ENCODE data around the gene RETNLB.

- TF ChIP-seq, protein P1, sequence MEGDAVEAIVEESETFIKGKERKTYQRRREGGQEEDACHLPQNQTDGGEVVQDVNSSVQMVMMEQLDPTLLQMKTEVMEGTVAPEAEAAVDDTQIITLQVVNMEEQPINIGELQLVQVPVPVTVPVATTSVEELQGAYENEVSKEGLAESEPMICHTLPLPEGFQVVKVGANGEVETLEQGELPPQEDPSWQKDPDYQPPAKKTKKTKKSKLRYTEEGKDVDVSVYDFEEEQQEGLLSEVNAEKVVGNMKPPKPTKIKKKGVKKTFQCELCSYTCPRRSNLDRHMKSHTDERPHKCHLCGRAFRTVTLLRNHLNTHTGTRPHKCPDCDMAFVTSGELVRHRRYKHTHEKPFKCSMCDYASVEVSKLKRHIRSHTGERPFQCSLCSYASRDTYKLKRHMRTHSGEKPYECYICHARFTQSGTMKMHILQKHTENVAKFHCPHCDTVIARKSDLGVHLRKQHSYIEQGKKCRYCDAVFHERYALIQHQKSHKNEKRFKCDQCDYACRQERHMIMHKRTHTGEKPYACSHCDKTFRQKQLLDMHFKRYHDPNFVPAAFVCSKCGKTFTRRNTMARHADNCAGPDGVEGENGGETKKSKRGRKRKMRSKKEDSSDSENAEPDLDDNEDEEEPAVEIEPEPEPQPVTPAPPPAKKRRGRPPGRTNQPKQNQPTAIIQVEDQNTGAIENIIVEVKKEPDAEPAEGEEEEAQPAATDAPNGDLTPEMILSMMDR (IDR thresholded peaks at IDR 0.05) = no peak
- TF ChIP-seq POLR2A (IDR thresholded peaks at IDR 0.05) = no peak
Measured at GRCh38 chr3:108791473-108791872, 34.3 kb upstream of the RETNLB start.
